ENCODE measurements around the gene POLR2A. TPM values are rescaled to one million over a fixed set of nuclear protein-coding genes. Genes with fewer than 3 reads are reported as not detected.
A peak's percentile ranks its signal among the peaks of the same experiment; 100 is the strongest.

Gene POLR2A
- total RNA-seq, 2 experiments from 2014 or later = 491 to 501 TPM

GRCh38 chr17:7497636-7498035 is 13.5 kb downstream of the POLR2A start:
- ChIA-PET POLR2A (interaction anchor here (1.1 kb wide), 1 partner anchor 12 kb away, joined by 5 read pairs; no protein-coding TSS in a partner anchor), CTCF (no interaction called here)
- DNase-seq (no peak), ATAC-seq (ENCODE audit: poor library complexity) (no peak)
- H3K27ac Mint-ChIP-seq = no peak overlapping the region
- H3K9me3 Mint-ChIP-seq = no peaks in the 10 kb centered on the region
- H3K9me3 ChIP-seq (ENCODE audit: control insufficient read depth in 1 of 2, insufficient read depth in 1 of 2, low read length in 2 of 2) = no peaks in the 10 kb centered on the region
- H3K36me3 ChIP-seq (ENCODE audit: insufficient read depth, low read length) = peaks cover 91% of the 10 kb centered on the region
- no peak overlapping the region for H3K27ac ChIP-seq (ENCODE audit: low read depth in 1 of 2, low read length in 2 of 2)
- no peaks in the 10 kb centered on the region for H3K27me3 ChIP-seq (ENCODE audit: control insufficient read depth in 1 of 2, insufficient read depth in 2 of 2, low read length in 2 of 2)
- no peak overlapping the region for H3K4me3 Mint-ChIP-seq
- peaks cover 89% of the 10 kb centered on the region for H3K36me3 Mint-ChIP-seq (ENCODE audit: low read depth)
- H3K4me1 ChIP-seq (ENCODE audit: insufficient read depth, low read length) = peaks cover 4% of the 10 kb centered on the region
- peaks cover 17% of the 10 kb centered on the region for H3K4me1 Mint-ChIP-seq (ENCODE audit: low read depth)
- intact Hi-C loops (cut with DNase I, micrococcal nuclease) = no loop called here
- no peak for TF ChIP-seq CTCF (IDR thresholded peaks at IDR 0.05)
- no peak overlapping the region for H3K4me3 ChIP-seq (ENCODE audit: low read length)
- H3K27me3 Mint-ChIP-seq = no peaks in the 10 kb centered on the region

GRCh38 chr17:7499161-7499560 is 15.0 kb downstream of the POLR2A start:
- DNase-seq (no peak), ATAC-seq (ENCODE audit: poor library complexity) (no peak)
- Mint-ChIP-seq H3K36me3 (ENCODE audit: low read depth) (peaks cover 92% of the 10 kb centered on the region), H3K4me1 (ENCODE audit: low read depth) (peaks cover 1% of the 10 kb centered on the region), H3K27me3 (no peaks in the 10 kb centered on the region), H3K9me3 (no peaks in the 10 kb centered on the region), H3K27ac (no peak overlapping the region), H3K4me3 (peak overlapping the region; percentile 34)
- Histone ChIP-seq H3K27me3 (ENCODE audit: control insufficient read depth in 1 of 2, insufficient read depth in 2 of 2, low read length in 2 of 2) (no peaks in the 10 kb centered on the region), H3K36me3 (ENCODE audit: insufficient read depth, low read length) (peaks cover 95% of the 10 kb centered on the region), H3K9me3 (ENCODE audit: control insufficient read depth in 1 of 2, insufficient read depth in 1 of 2, low read length in 2 of 2) (no peaks in the 10 kb centered on the region), H3K27ac (ENCODE audit: low read depth in 1 of 2, low read length in 2 of 2) (no peak overlapping the region), H3K4me3 (ENCODE audit: low read length) (no peak overlapping the region), H3K4me1 (ENCODE audit: insufficient read depth, low read length) (no peaks in the 10 kb centered on the region)
- no peak for TF ChIP-seq CTCF (IDR thresholded peaks at IDR 0.05)
- intact Hi-C loops (cut with DNase I, micrococcal nuclease) = no loop called here
- POLR2A ChIA-PET = interaction anchor here (0.6 kb wide), 1 partner anchor 196 kb away, joined by 3 read pairs; no protein-coding TSS in a partner anchor
- CTCF ChIA-PET = interaction anchor here (1.8 kb wide), 1 partner anchor 62 kb away, joined by 5 read pairs; no protein-coding TSS in a partner anchor

- ATAC-seq (ENCODE audit: poor library complexity) (no peak), DNase-seq (no peak)
- Histone ChIP-seq H3K36me3 (ENCODE audit: insufficient read depth, low read length) (peaks cover 96% of the 10 kb centered on the region), H3K9me3 (ENCODE audit: control insufficient read depth in 1 of 2, insufficient read depth in 1 of 2, low read length in 2 of 2) (no peaks in the 10 kb centered on the region), H3K27me3 (ENCODE audit: control insufficient read depth in 1 of 2, insufficient read depth in 2 of 2, low read length in 2 of 2) (no peaks in the 10 kb centered on the region), H3K4me1 (ENCODE audit: insufficient read depth, low read length) (no peaks in the 10 kb centered on the region), H3K4me3 (ENCODE audit: low read length) (no peak overlapping the region), H3K27ac (ENCODE audit: low read depth in 1 of 2, low read length in 2 of 2) (no peak overlapping the region)
- H3K27me3 Mint-ChIP-seq = no peaks in the 10 kb centered on the region
- H3K4me3 Mint-ChIP-seq = peak overlapping the region; percentile 51
- ChIA-PET CTCF (interaction anchor here (0.9 kb wide), 1 partner anchor 59 kb away, joined by 3 read pairs; no protein-coding TSS in a partner anchor), POLR2A (no interaction called here)
- H3K36me3 Mint-ChIP-seq (ENCODE audit: low read depth) = peaks cover 94% of the 10 kb centered on the region
- TF ChIP-seq CTCF (IDR thresholded peaks at IDR 0.05) = no peak
- no peak overlapping the region for H3K27ac Mint-ChIP-seq
- no peaks in the 10 kb centered on the region for H3K4me1 Mint-ChIP-seq (ENCODE audit: low read depth)
- H3K9me3 Mint-ChIP-seq = no peaks in the 10 kb centered on the region
- intact Hi-C loops (cut with DNase I, micrococcal nuclease) = loop anchor here (2.0 to 5.0 kb wide), 2 partner anchors 65 to 144 kb away; partner anchors contain the start of gene TMEM95 (in 1 of the 2)
Observed at GRCh38 chr17:7501729-7502128, 17.6 kb downstream of the POLR2A start.

Measured in CD4-positive, alpha-beta T cell (primary cell).